ENCODE results near the gene DTNB.

GRCh38 chr2:25380023-25380422 is 293.4 kb downstream of the DTNB start:
- TF ChIP-seq, protein P1, sequence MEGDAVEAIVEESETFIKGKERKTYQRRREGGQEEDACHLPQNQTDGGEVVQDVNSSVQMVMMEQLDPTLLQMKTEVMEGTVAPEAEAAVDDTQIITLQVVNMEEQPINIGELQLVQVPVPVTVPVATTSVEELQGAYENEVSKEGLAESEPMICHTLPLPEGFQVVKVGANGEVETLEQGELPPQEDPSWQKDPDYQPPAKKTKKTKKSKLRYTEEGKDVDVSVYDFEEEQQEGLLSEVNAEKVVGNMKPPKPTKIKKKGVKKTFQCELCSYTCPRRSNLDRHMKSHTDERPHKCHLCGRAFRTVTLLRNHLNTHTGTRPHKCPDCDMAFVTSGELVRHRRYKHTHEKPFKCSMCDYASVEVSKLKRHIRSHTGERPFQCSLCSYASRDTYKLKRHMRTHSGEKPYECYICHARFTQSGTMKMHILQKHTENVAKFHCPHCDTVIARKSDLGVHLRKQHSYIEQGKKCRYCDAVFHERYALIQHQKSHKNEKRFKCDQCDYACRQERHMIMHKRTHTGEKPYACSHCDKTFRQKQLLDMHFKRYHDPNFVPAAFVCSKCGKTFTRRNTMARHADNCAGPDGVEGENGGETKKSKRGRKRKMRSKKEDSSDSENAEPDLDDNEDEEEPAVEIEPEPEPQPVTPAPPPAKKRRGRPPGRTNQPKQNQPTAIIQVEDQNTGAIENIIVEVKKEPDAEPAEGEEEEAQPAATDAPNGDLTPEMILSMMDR (conservative IDR thresholded peaks at IDR 0.05; ENCODE audit: low read depth, low read length): no peak
- TF ChIP-seq EZH2 (IDR thresholded peaks at IDR 0.05; ENCODE audit: borderline replicate concordance, low read depth, low read length, poor library complexity, severe bottlenecking): no peak

Measured in A673 (cell line).